GM19240 (cell line): Measurements from ENCODE around the gene RCOR1.

Experiments used
- DNase-seq: peaks from one replicate; pipeline ENCODE4 v3.0.0; 2011; ENCODE audit warnings: low spot score; ENCODE audit not compliant: insufficient read length

Gene RCOR1

GRCh38 chr14:102672410-102672960 lies 80.0 kb downstream of the RCOR1 start:
- DNase-seq, result no peak

- DNase-seq, result no peak
Observed at GRCh38 chr14:102675396-102675795, 82.9 kb downstream of the RCOR1 start.

- no peak for DNase-seq
Observed at GRCh38 chr14:102678394-102678793, 85.9 kb downstream of the RCOR1 start.

- no peak for DNase-seq
Observed at GRCh38 chr14:102683399-102684297, 91.2 kb downstream of the RCOR1 start.

GRCh38 chr14:102684298-102684663 lies 91.8 kb downstream of the RCOR1 start:
- DNase-seq, result no peak

- no peak for DNase-seq
Observed at GRCh38 chr14:102686196-102686801, 93.8 kb downstream of the RCOR1 start.

- DNase-seq, result no peak
Observed at GRCh38 chr14:102688290-102688689, 95.8 kb downstream of the RCOR1 start.

GRCh38 chr14:102690509-102691286 lies 98.2 kb downstream of the RCOR1 start:
- DNase-seq, result no peak

- DNase-seq, result no peak
Observed at GRCh38 chr14:102691763-102692162, 99.3 kb downstream of the RCOR1 start.

- no peak for DNase-seq
Observed at GRCh38 chr14:102692334-102692733, 99.9 kb downstream of the RCOR1 start.

- no peak for DNase-seq
Observed at GRCh38 chr14:102693006-102693755, 100.7 kb downstream of the RCOR1 start.

GRCh38 chr14:102694530-102695166 lies 102.2 kb downstream of the RCOR1 start:
- DNase-seq, result peak; percentile 45

GRCh38 chr14:102695167-102695555 lies 102.7 kb downstream of the RCOR1 start:
- no peak for DNase-seq

- no peak for DNase-seq
Observed at GRCh38 chr14:102696332-102696731, 103.9 kb downstream of the RCOR1 start.

GRCh38 chr14:102696856-102697495 lies 104.5 kb downstream of the RCOR1 start:
- DNase-seq, result no peak

GRCh38 chr14:102697501-102697900 lies 105.1 kb downstream of the RCOR1 start:
- no peak for DNase-seq

- no peak for DNase-seq
Observed at GRCh38 chr14:102699416-102700110, 107.1 kb downstream of the RCOR1 start.

GRCh38 chr14:102708494-102708893 lies 116.0 kb downstream of the RCOR1 start:
- no peak for DNase-seq

GRCh38 chr14:102711207-102711606 lies 118.8 kb downstream of the RCOR1 start:
- DNase-seq, result no peak
